Endothelial cell (in vitro differentiated cells): ENCODE data around the gene TAF4. TPM values are rescaled to one million over a fixed set of nuclear protein-coding genes. Genes with fewer than 3 reads are reported as not detected.

Experiments
- DNase-seq: peaks from one replicate; pipeline ENCODE4 v3.0.0; 2021; ENCODE audit warnings: low spot score
- H3K27ac Mint-ChIP-seq: one replicate; pipeline ENCODE4 v1.8.0; 2021; ENCODE audit warnings: mixed read lengths, inconsistent platforms; ENCODE audit not compliant: unreplicated experiment
- H3K27me3 Mint-ChIP-seq: one replicate; pipeline ENCODE4 v1.8.0; 2021; ENCODE audit warnings: mild to moderate bottlenecking, moderate library complexity, mixed read lengths, inconsistent platforms; ENCODE audit not compliant: unreplicated experiment
- H3K36me3 Mint-ChIP-seq: one replicate; pipeline ENCODE4 v1.8.0; 2021; ENCODE audit warnings: mild to moderate bottlenecking, low read depth, mixed read lengths, inconsistent platforms; ENCODE audit not compliant: unreplicated experiment
- H3K4me1 Mint-ChIP-seq: one replicate; pipeline ENCODE4 v1.8.0; 2021; ENCODE audit warnings: mild to moderate bottlenecking, mixed read lengths, inconsistent platforms; ENCODE audit not compliant: unreplicated experiment
- H3K4me3 Mint-ChIP-seq: one replicate; pipeline ENCODE4 v1.8.0; 2021; ENCODE audit warnings: mild to moderate bottlenecking, mixed read lengths, inconsistent platforms; ENCODE audit not compliant: unreplicated experiment
- H3K9me3 Mint-ChIP-seq: one replicate; pipeline ENCODE4 v1.8.0; 2021; ENCODE audit warnings: mixed read lengths, inconsistent platforms; ENCODE audit not compliant: unreplicated experiment
- CTCF ChIP-seq: fragments of 200-600 bp; sonication (generic); IDR thresholded peaks from one replicate; pipeline ENCODE4 v1.5.0; 2021; ENCODE audit warnings: antibody characterized with exemption; ENCODE audit not compliant: unreplicated experiment
- total RNA-seq: library from RNA; stranded (reverse); fragmentation: NEBNext Ultra II Directional; extraction: Animal tissue kit (Norgen Biotek cat#: 25700); gene quantifications from one replicate; pipeline ENCODE4 v1.2.1, GENCODE V29; 2021; ENCODE audit not compliant: unreplicated experiment

Gene TAF4
- total RNA-seq, 1 donor from 2014 or later, result 14.2 TPM

- no peaks in the 10 kb centered on the region for H3K36me3 Mint-ChIP-seq
- no peaks in the 10 kb centered on the region for H3K9me3 Mint-ChIP-seq
- no peaks in the 10 kb centered on the region for H3K4me1 Mint-ChIP-seq
- H3K27me3 Mint-ChIP-seq, result peaks cover 3% of the 10 kb centered on the region
- no peak for DNase-seq
- no peak for TF ChIP-seq CTCF
- H3K27ac Mint-ChIP-seq, result no peak overlapping the region
- no peak overlapping the region for H3K4me3 Mint-ChIP-seq
These were observed 99.8 kb downstream of the TAF4 start for GRCh38 chr20:61965606-61966491.

- H3K4me3 Mint-ChIP-seq, result no peak overlapping the region
- H3K27me3 Mint-ChIP-seq, result peaks cover 3% of the 10 kb centered on the region
- no peak overlapping the region for H3K27ac Mint-ChIP-seq
- no peak for TF ChIP-seq CTCF
- no peak for DNase-seq
- no peaks in the 10 kb centered on the region for H3K9me3 Mint-ChIP-seq
- H3K36me3 Mint-ChIP-seq, result no peaks in the 10 kb centered on the region
- no peaks in the 10 kb centered on the region for H3K4me1 Mint-ChIP-seq
These were observed 100.7 kb downstream of the TAF4 start for GRCh38 chr20:61964675-61965605.

DNA sequence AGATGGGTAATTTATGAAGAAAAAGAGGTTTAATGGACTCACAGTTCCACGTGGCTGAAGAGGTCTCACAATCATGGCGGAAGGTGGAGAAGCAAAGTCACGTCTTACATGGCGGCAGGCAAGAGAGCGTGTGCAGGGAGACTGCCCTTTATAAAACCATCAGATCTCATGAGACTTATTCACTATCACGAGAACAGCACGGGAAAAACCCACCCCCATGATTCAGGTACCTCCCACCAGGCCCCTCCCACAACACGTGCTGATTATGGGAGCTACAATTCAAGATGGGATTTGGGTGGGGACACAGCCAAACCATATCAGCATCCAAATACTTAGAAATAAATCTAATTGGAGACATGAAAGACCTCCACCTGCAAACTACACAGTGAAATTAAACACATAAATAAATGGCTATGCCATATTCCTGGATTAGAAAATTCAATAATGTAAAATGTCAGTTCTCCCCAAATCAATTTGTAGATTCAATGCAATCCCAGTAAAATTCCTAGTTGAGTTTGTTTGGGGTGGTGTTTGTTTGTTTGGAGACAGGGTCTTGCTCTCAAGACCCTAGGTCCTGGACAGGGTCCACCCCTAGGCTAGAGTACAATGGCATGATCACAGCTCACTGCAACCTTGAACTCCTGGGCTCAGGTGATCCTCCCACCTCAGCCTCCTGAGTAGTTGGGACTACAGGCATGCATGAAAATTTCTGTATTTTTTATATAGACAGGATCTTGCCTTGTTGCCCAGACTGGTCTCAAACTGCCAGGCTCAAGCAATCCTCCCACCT, 101.6 kb downstream of the TAF4 start:
- Mint-ChIP-seq H3K27me3 (peaks cover 3% of the 10 kb centered on the region), H3K9me3 (no peaks in the 10 kb centered on the region), H3K27ac (no peak overlapping the region), H3K4me1 (no peaks in the 10 kb centered on the region), H3K4me3 (no peak overlapping the region), H3K36me3 (no peaks in the 10 kb centered on the region)
- DNase-seq, result no peak
- no peak for TF ChIP-seq CTCF

DNA sequence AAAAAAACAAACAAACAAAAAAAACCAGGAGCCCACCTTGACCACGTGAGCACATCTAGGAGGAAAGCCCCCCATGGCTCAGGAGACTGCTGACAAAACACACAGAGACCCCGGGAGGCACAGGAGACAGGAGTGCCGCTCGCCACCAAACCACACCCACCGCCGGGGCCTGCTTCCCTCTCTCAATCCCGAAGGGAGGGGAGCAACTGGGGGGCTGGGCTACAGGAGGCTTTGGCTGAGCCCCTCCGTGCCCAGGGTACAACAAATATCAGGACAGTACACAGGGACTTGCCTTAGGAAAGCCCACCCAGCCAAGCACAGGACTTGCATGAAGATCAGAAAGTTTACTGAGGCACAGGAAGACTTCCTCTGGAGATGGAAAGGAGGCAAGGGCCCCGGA, 102.5 kb downstream of the TAF4 start:
- H3K4me1 Mint-ChIP-seq, result no peaks in the 10 kb centered on the region
- DNase-seq, result no peak
- H3K9me3 Mint-ChIP-seq, result no peaks in the 10 kb centered on the region
- H3K27me3 Mint-ChIP-seq, result peaks cover 3% of the 10 kb centered on the region
- TF ChIP-seq CTCF, result no peak
- no peaks in the 10 kb centered on the region for H3K36me3 Mint-ChIP-seq
- H3K27ac Mint-ChIP-seq, result no peak overlapping the region
- no peak overlapping the region for H3K4me3 Mint-ChIP-seq
